GM12878 (cell line): Measurements from ENCODE around the gene GTF3C1. TPM values are rescaled to one million over a fixed set of nuclear protein-coding genes. Genes with fewer than 3 reads are reported as not detected.

Source experiments
- ATAC-seq: fragments of 200-7000 bp; cut with Tn5 transposase; 3 replicates; pipeline ENCODE4 v1.9.1; 2020; ENCODE audit warnings: mild to moderate bottlenecking, moderate library complexity
- BruUV-seq: library from RNA; stranded (reverse); fragments of 400-500 nt; replicated peaks from 2 replicates; lab custom pipeline; 2021; lab: Mats Ljungman, UMichigan
- CTCF ChIA-PET: fragments of 300-600 bp; sonication (Branson Sonifier 250); formaldehyde crosslinking; extraction: SDS; loops from one replicate; lab custom pipeline; 2021; ENCODE audit warnings: inconsistent platforms; lab: Yijun Ruan, JAX
- POLR2A ChIA-PET: fragments of 350-600 bp; formaldehyde crosslinking; extraction: SDS; loops from one replicate; lab custom pipeline; 2021; ENCODE audit warnings: inconsistent platforms; lab: Charles Lee
- RAD21 ChIA-PET: fragments of 300-600 bp; sonication (Branson Sonifier 250); formaldehyde crosslinking; loops from one replicate; lab custom pipeline; 2023; ENCODE audit warnings: antibody characterized with exemption; ENCODE audit not compliant: unreplicated experiment; lab: Charles Lee
- SMC1A ChIA-PET: fragments of 300-600 bp; sonication (Branson Sonifier 250); formaldehyde crosslinking; loops from one replicate; lab custom pipeline; 2023; ENCODE audit not compliant: unreplicated experiment, uncharacterized antibody; lab: Charles Lee
- DNase-seq: peaks from one replicate; pipeline ENCODE4 v3.0.0-alpha.2; 2011; ENCODE audit warnings: low read depth, low spot score
- FAIRE-seq: peaks from 3 replicates; lab custom pipeline; 2011; peaks lifted over from hg19 to GRCh38; lab: Jason Lieb, UNC
- H2AFZ ChIP-seq: 2 replicates; pipeline ENCODE4 v1.6.0; 2011; ENCODE audit warnings: low read depth, low read length, control low read depth; ENCODE audit not compliant: control insufficient read depth
- H3K27ac ChIP-seq: 2 replicates; pipeline ENCODE4 v1.5.1; 2011; ENCODE audit warnings: control low read depth; ENCODE audit not compliant: control insufficient read depth, insufficient read depth
- H3K27me3 ChIP-seq, 2 experiments: replicated peaks in 1 of 2; 2 replicates each; pipeline versions ENCODE4 v1.6.0 to v1.6.1; 2011; ENCODE audit warnings: low read length in 1 of 2; ENCODE audit not compliant: control insufficient read depth in 2 of 2, insufficient read depth in 2 of 2
- H3K36me3 ChIP-seq, 2 experiments: 2 replicates each; pipeline ENCODE4 v1.5.1; 2011; ENCODE audit warnings: low read length in 1 of 2; ENCODE audit not compliant: control insufficient read depth in 2 of 2, insufficient read depth in 2 of 2
- H3K4me1 ChIP-seq: 2 replicates; pipeline ENCODE4 v1.6.1; 2011; ENCODE audit warnings: mild to moderate bottlenecking, low read length, moderate library complexity, mixed read lengths; ENCODE audit not compliant: control insufficient read depth, insufficient read depth
- H3K4me2 ChIP-seq: 2 replicates; pipeline ENCODE4 v1.6.0; 2011; ENCODE audit warnings: control low read depth; ENCODE audit not compliant: control insufficient read depth, insufficient read depth
- H3K4me3 ChIP-seq: fragments of 200-600 bp; sonication (generic); 2 replicates; pipeline ENCODE4 v1.5.1; 2016
- H3K79me2 ChIP-seq: 2 replicates; pipeline ENCODE4 v1.6.0; 2011; ENCODE audit warnings: low read length; ENCODE audit not compliant: control insufficient read depth, insufficient read depth
- H3K9ac ChIP-seq: 2 replicates; pipeline ENCODE4 v1.8.0; 2011; ENCODE audit warnings: low read length, control low read depth, mixed read lengths; ENCODE audit not compliant: control insufficient read depth, insufficient read depth
- H3K9me3 ChIP-seq: replicated peaks from 3 replicates; pipeline ENCODE4 v1.5.1; 2011; ENCODE audit warnings: mild to moderate bottlenecking, low read length; ENCODE audit not compliant: control insufficient read depth, insufficient read depth
- H4K20me1 ChIP-seq: 2 replicates; pipeline ENCODE4 v1.6.0; 2011; ENCODE audit not compliant: control insufficient read depth, insufficient read depth
- ASH2L ChIP-seq: fragments of 300-600, 200-600 bp; sonication (generic); IDR thresholded peaks from 2 replicates; pipeline ENCODE4 v1.6.1; 2017; ENCODE audit warnings: low read depth, mild to moderate bottlenecking, borderline replicate concordance
- IKZF2 ChIP-seq, 2 experiments: fragments of 450-650 bp; IDR thresholded peaks; 2 replicates each; pipeline ENCODE4 v1.6.1; 2017; ENCODE audit warnings: mild to moderate bottlenecking in 2 of 2, moderate library complexity in 2 of 2
- IRF3 ChIP-seq: fragments of 450-650 bp; IDR thresholded peaks from 2 replicates; pipeline ENCODE4 v1.6.1; 2014; ENCODE audit warnings: mild to moderate bottlenecking
- JUND ChIP-seq: IDR thresholded peaks from 2 replicates; pipeline ENCODE4 v1.6.1; 2012; ENCODE audit warnings: low read depth, mild to moderate bottlenecking, low read length, improper control_type of control experiment, moderate library complexity
- MEF2B ChIP-seq: fragments of 450-650 bp; IDR thresholded peaks from 2 replicates; pipeline ENCODE4 v1.6.1; 2018; ENCODE audit warnings: mild to moderate bottlenecking, moderate library complexity; ENCODE audit not compliant: partially characterized antibody, poor library complexity, severe bottlenecking
- TCF7 ChIP-seq: IDR thresholded peaks from 2 replicates; pipeline ENCODE4 v1.6.1; 2014; ENCODE audit warnings: antibody characterized with exemption, borderline replicate concordance
- WRNIP1 ChIP-seq: IDR thresholded peaks from 2 replicates; pipeline ENCODE4 v1.6.1; 2011; ENCODE audit warnings: low read depth, low read length, improper control_type of control experiment, borderline replicate concordance
- ZNF217 ChIP-seq: fragments of 450-650 bp; IDR thresholded peaks from 2 replicates; pipeline ENCODE4 v1.6.1; 2017; ENCODE audit warnings: antibody characterized with exemption, mild to moderate bottlenecking
- ZNF592 ChIP-seq: fragments of 450-650 bp; IDR thresholded peaks from 2 replicates; pipeline ENCODE4 v1.6.1; 2017; ENCODE audit warnings: mild to moderate bottlenecking, moderate library complexity
- ZNF622 ChIP-seq: fragments of 450-650 bp; IDR thresholded peaks from 2 replicates; pipeline ENCODE4 v1.6.1; 2017; ENCODE audit warnings: mild to moderate bottlenecking, inconsistent platforms
- WGBS: methylation state at CpG from one replicate; pipeline ENCODE4 v1.1.6; 2016; ENCODE audit warnings: low lambda C conversion rate; ENCODE audit not compliant: insufficient replicate concordance, insufficient coverage; ENCODE audit errors: missing lambda C conversion rate; 5-methylcytosine and 5-hydroxymethylcytosine counted together
- in situ Hi-C: fragments of 300-500 bp; cut with MboI; formaldehyde crosslinking; loops from 9 replicates; pipeline ENCODE4 v1.14.3; 2018; ENCODE audit warnings: mixed read lengths
- intact Hi-C: fragments of 100-400 bp; cut with micrococcal nuclease; formaldehyde crosslinking; loops from one replicate; pipeline ENCODE4 v1.14.2; 2022; ENCODE audit not compliant: unreplicated experiment
- polyA plus RNA-seq, 11 experiments: library from polyadenylated mRNA; depleted of rRNA in 4 of 11; unstranded in 6 of 11; stranded (reverse) in 5 of 11; fragments of >200 nt; fragmentation: Nextera tagmentation in 4 of 11; fragmentation: Illumina TruSeq in 1 of 11; extraction: Ambion mirVana in 4 of 11; extraction: Trizol in 1 of 11; gene quantifications; 1 replicate in 1 of 11; 2 replicates in 10 of 11; pipeline versions ENCODE4 v1.2.1 to v1.2.3, GENCODE V29; 2011 to 2016; ENCODE audit warnings: inconsistent platforms in 2 of 11, missing spikeins in 2 of 11, low read depth in 1 of 11
- total RNA-seq, 4 experiments: library from RNA; depleted of rRNA in 3 of 4; stranded (reverse); fragments of >200 nt in 3 of 4; fragmentation: Illumina TruSeq in 1 of 4; extraction: Trizol in 1 of 4; gene quantifications; 2 replicates each; pipeline versions ENCODE4 v1.2.1 to v1.2.3, GENCODE V29; 2013 to 2021

The GTF3C1 gene
- total and polyA plus RNA-seq, 10 of the 15 experiments (the other 5 are each of a cell fraction or from before 2014, with no cell fraction given): 0.98 to 60.9 (median 34.3) TPM

- H3K4me2 ChIP-seq: no peak overlapping the region
- no peaks in the 10 kb centered on the region for H3K79me2 ChIP-seq
- FAIRE-seq (no peak), ATAC-seq (no peak), DNase-seq (no peak)
- intact Hi-C loops (no loop called here), in situ Hi-C loops (no loop called here)
- CTCF ChIA-PET: no interaction called here
- no peak for TF ChIP-seq TCF7
- no peak overlapping the region for H3K27ac ChIP-seq
- no peaks in the 10 kb centered on the region for H3K27me3 ChIP-seq
- BruUV-seq: no TSS peak
- H3K4me1 ChIP-seq: no peaks in the 10 kb centered on the region
- RAD21 ChIA-PET: no interaction called here
- no peak overlapping the region for H3K9ac ChIP-seq
- H4K20me1 ChIP-seq: no peaks in the 10 kb centered on the region
- peaks cover 28% of the 10 kb centered on the region in 2 experiments; a peak in 3 of 4 replicates for H3K36me3 ChIP-seq
- H2AFZ ChIP-seq: no peak overlapping the region
- WGBS: 97% methylated on average over 19 of the region's 19 CpGs
- SMC1A ChIA-PET: no interaction called here
- no peaks in the 10 kb centered on the region for H3K9me3 ChIP-seq
- no peak overlapping the region for H3K4me3 ChIP-seq
- POLR2A ChIA-PET: no interaction called here
Measured at GRCh38 chr16:27471661-27472060, 78.1 kb downstream of the GTF3C1 start.

- Histone ChIP-seq H3K79me2 (no peaks in the 10 kb centered on the region), H3K27ac (no peak overlapping the region), H2AFZ (no peak overlapping the region), H3K4me1 (no peaks in the 10 kb centered on the region), H3K27me3 (no peaks in the 10 kb centered on the region), H3K36me3 (peaks cover 25 to 28% of the 10 kb centered on the region in 2 experiments; a peak in 3 of 4 replicates), H4K20me1 (no peaks in the 10 kb centered on the region), H3K4me2 (no peak overlapping the region), H3K4me3 (no peak overlapping the region), H3K9me3 (no peaks in the 10 kb centered on the region), H3K9ac (no peak overlapping the region)
- no peak for FAIRE-seq
- in situ Hi-C loops (no loop called here), intact Hi-C loops (no loop called here)
- ChIA-PET POLR2A (interaction anchor here (0.6 kb wide), 1 partner anchor 167 kb away, joined by 4 read pairs; no protein-coding TSS in a partner anchor), CTCF (interaction anchor here (0.5 kb wide), 1 partner anchor 1059 kb away, joined by 4 read pairs; no protein-coding TSS in a partner anchor), RAD21 (no interaction called here), SMC1A (no interaction called here)
- no peak for ATAC-seq
- no TSS peak for BruUV-seq
- DNase-seq: no peak
- WGBS: 97% methylated on average over 28 of the region's 28 CpGs
- TF ChIP-seq ZNF622 (no peak), MEF2B (no peak), ZNF217 (no peak), ASH2L (no peak), IRF3 (no peak), JUND (no peak), ZNF592 (no peak), WRNIP1 (no peak), IKZF2 (IDR thresholded peaks at IDR 0.05) (no peak)
Measured at GRCh38 chr16:27470567-27471431, 78.9 kb downstream of the GTF3C1 start.
